Endothelial cell of umbilical vein (primary cell): ENCODE data around the gene GALNT2. TPM values are rescaled to one million over a fixed set of nuclear protein-coding genes. Genes with fewer than 3 reads are reported as not detected.

Source experiments
- BruUV-seq: library from RNA; stranded (reverse); fragments of 400-500 nt; replicated peaks from 2 replicates; lab custom pipeline; 2021; lab: Mats Ljungman, UMichigan
- CTCF ChIA-PET: fragments of 300-600, 350-600 bp; sonication (Branson Sonifier 250); formaldehyde crosslinking; loops from one replicate; lab custom pipeline; 2021; ENCODE audit warnings: antibody characterized with exemption, inconsistent platforms; lab: Charles Lee
- POLR2A ChIA-PET: fragments of 300-600, 350-600 bp; sonication (Branson Sonifier 250); formaldehyde crosslinking; loops from one replicate; lab custom pipeline; 2021; ENCODE audit warnings: antibody characterized with exemption, inconsistent platforms; lab: Charles Lee
- DNase-seq: peaks from one replicate; pipeline ENCODE4 v3.0.0-alpha.2; 2011; ENCODE audit warnings: low read depth, low spot score
- FAIRE-seq: peaks from 2 replicates; lab custom pipeline; 2011; peaks lifted over from hg19 to GRCh38; lab: Jason Lieb, UNC
- H2AFZ ChIP-seq: 2 replicates; pipeline ENCODE4 v1.6.0; 2012; ENCODE audit warnings: low read depth, low read length, control low read depth, inconsistent platforms
- H3K27ac ChIP-seq: 2 replicates; pipeline ENCODE4 v1.5.1; 2011; ENCODE audit warnings: low read depth, mild to moderate bottlenecking, control low read depth, low read length, moderate library complexity; ENCODE audit not compliant: insufficient read depth
- H3K27me3 ChIP-seq, 2 experiments: 2 replicates each; pipeline versions ENCODE4 v1.6.0 to v1.6.1; 2011; ENCODE audit warnings: low read length in 2 of 2, mixed read lengths in 1 of 2; ENCODE audit not compliant: control insufficient read depth in 2 of 2, insufficient read depth in 2 of 2
- H3K36me3 ChIP-seq, 2 experiments: 2 replicates in 1 of 2; 3 replicates in 1 of 2; pipeline ENCODE4 v1.5.1; 2011; ENCODE audit warnings: low read length in 2 of 2, mild to moderate bottlenecking in 1 of 2, moderate library complexity in 1 of 2; ENCODE audit not compliant: control insufficient read depth in 2 of 2, insufficient read depth in 2 of 2; ENCODE audit errors: extremely low read depth in 1 of 2
- H3K4me1 ChIP-seq: 3 replicates; pipeline ENCODE4 v1.5.1; 2011; ENCODE audit warnings: mild to moderate bottlenecking, low read length; ENCODE audit not compliant: control insufficient read depth, insufficient read depth; ENCODE audit errors: extremely low read depth
- H3K4me2 ChIP-seq: 2 replicates; pipeline ENCODE4 v1.6.1; 2011; ENCODE audit warnings: low read length, control low read depth, mixed read lengths; ENCODE audit not compliant: insufficient read depth
- H3K4me3 ChIP-seq, 3 experiments: fragments of 200-600 bp in 1 of 3; sonication (generic), shearing (Covaris generic) in 1 of 3; replicated peaks in 1 of 3; 2 replicates each; pipeline ENCODE4 v1.5.1; 2011 to 2016; ENCODE audit warnings: control low read depth in 3 of 3, low read length in 3 of 3, mild to moderate bottlenecking in 2 of 3, inconsistent platforms in 1 of 3, low read depth in 1 of 3, moderate library complexity in 1 of 3; ENCODE audit not compliant: insufficient read depth in 1 of 3
- H3K79me2 ChIP-seq: 2 replicates; pipeline ENCODE4 v1.6.0; 2012; ENCODE audit warnings: low read length, inconsistent platforms; ENCODE audit not compliant: control insufficient read depth, insufficient read depth
- H3K9ac ChIP-seq: replicated peaks from 2 replicates; pipeline ENCODE3; 2011; ENCODE audit warnings: low read length, control low read depth; ENCODE audit not compliant: insufficient read depth; ENCODE audit errors: extremely low read depth
- H3K9me1 ChIP-seq: replicated peaks from 3 replicates; pipeline ENCODE4 v1.6.0; 2011; ENCODE audit warnings: mild to moderate bottlenecking, low read length; ENCODE audit not compliant: control insufficient read depth, insufficient read depth; ENCODE audit errors: extremely low read depth
- H3K9me3 ChIP-seq: replicated peaks from 2 replicates; pipeline ENCODE4 v1.5.1; 2012; ENCODE audit warnings: low read length, inconsistent platforms; ENCODE audit not compliant: control insufficient read depth, insufficient read depth
- H4K20me1 ChIP-seq: replicated peaks from 2 replicates; pipeline ENCODE3; 2011; ENCODE audit warnings: mild to moderate bottlenecking, low read length; ENCODE audit not compliant: control insufficient read depth, insufficient read depth; ENCODE audit errors: extremely low read depth
- CTCF ChIP-seq, 2 donors: IDR thresholded peaks; 1 replicate in 1 of 2; 2 replicates in 1 of 2; pipeline ENCODE4 v1.5.1; 2011; ENCODE audit warnings: low read length in 2 of 2, mild to moderate bottlenecking in 2 of 2, moderate library complexity in 2 of 2, control low read depth in 1 of 2, inconsistent platforms in 1 of 2, low read depth in 1 of 2; ENCODE audit not compliant: insufficient read depth in 1 of 2; ENCODE audit errors: extremely low read depth in 1 of 2
- EZH2 ChIP-seq: IDR thresholded peaks from 2 replicates; pipeline ENCODE4 v1.6.1; 2012; ENCODE audit warnings: borderline replicate concordance, low read depth, mild to moderate bottlenecking, moderate library complexity, low read length, inconsistent platforms; ENCODE audit not compliant: severe bottlenecking
- FOS ChIP-seq: IDR thresholded peaks from 2 replicates; pipeline ENCODE4 v1.6.1; 2011; ENCODE audit warnings: mild to moderate bottlenecking, low read length, moderate library complexity, borderline replicate concordance; ENCODE audit not compliant: insufficient read depth
- GATA2 ChIP-seq: IDR thresholded peaks from 2 replicates; pipeline ENCODE4 v1.7.0; 2011; ENCODE audit warnings: low read depth, mild to moderate bottlenecking, moderate library complexity, mixed read lengths, low read length; ENCODE audit not compliant: insufficient read length, insufficient read depth
- JUN ChIP-seq: IDR thresholded peaks from 2 replicates; pipeline ENCODE4 v1.6.1; 2011; ENCODE audit warnings: borderline replicate concordance, low read depth; ENCODE audit not compliant: insufficient read length, insufficient read depth
- MAX ChIP-seq: IDR thresholded peaks from 2 replicates; pipeline ENCODE4 v1.6.1; 2011; ENCODE audit not compliant: insufficient read depth, insufficient read length
- MYC ChIP-seq: IDR thresholded peaks from one replicate; pipeline ENCODE4 v1.6.1; 2011; ENCODE audit warnings: mild to moderate bottlenecking, low read depth, low read length
- POLR2A ChIP-seq: IDR thresholded peaks from 2 replicates; pipeline ENCODE4 v1.6.1; 2012; ENCODE audit warnings: low read depth, mild to moderate bottlenecking, control low read depth, low read length
- POLR2AphosphoS5 ChIP-seq: IDR thresholded peaks from 2 replicates; pipeline ENCODE4 v1.6.1; 2012; ENCODE audit warnings: low read depth, mild to moderate bottlenecking, control low read depth, low read length, moderate library complexity; ENCODE audit not compliant: insufficient read depth
- dilution Hi-C: fragments of 300-500 bp; cut with MboI; formaldehyde crosslinking; loops from one replicate; pipeline ENCODE4 v1.15.0; 2019; ENCODE audit warnings: low sequenced_read_pairs; ENCODE audit not compliant: extremely low pct_ligation_motif_present
- intact Hi-C: fragments of 100-400 bp; cut with micrococcal nuclease; formaldehyde crosslinking; loops from one replicate; pipeline ENCODE4 v1.10.0; 2022
- polyA plus RNA-seq, 4 experiments: library from polyadenylated mRNA; depleted of rRNA in 3 of 4; stranded (reverse) in 3 of 4; unstranded in 1 of 4; fragments of >200 nt; gene quantifications; 2 replicates each; pipeline versions ENCODE4 v1.2.1 to v1.2.3, GENCODE V29; 2011 to 2012; ENCODE audit warnings: missing spikeins in 1 of 4
- total RNA-seq: library from RNA; stranded (reverse); gene quantifications from 2 replicates; pipeline ENCODE4 v1.2.3, GENCODE V29; 2021

GALNT2 gene
- total and polyA plus RNA-seq, 2 donors (not counting 3 experiments of a cell fraction or from before 2014, with no cell fraction given): 56.3 to 77.5 TPM

- POLR2A ChIA-PET: interaction anchor here (1.0 kb wide), 1 partner anchor 89 kb away, joined by 3 read pairs; no protein-coding TSS in a partner anchor
Observed at GRCh38 chr1:230224101-230224960, 157.3 kb downstream of the GALNT2 start.

More at GRCh38 chr1:230224101-230224960, 157.3 kb downstream of the GALNT2 start:
- Histone ChIP-seq H3K27ac (no peak overlapping the region), H3K9me1 (no peaks in the 10 kb centered on the region), H3K36me3 (no peaks in the 10 kb centered on the region), H3K79me2 (no peaks in the 10 kb centered on the region), H3K9ac (no peak overlapping the region), H4K20me1 (no peaks in the 10 kb centered on the region), H3K27me3 (no peaks in the 10 kb centered on the region), H3K9me3 (no peaks in the 10 kb centered on the region), H3K4me2 (no peak overlapping the region), H3K4me3 (no peak overlapping the region), H3K4me1 (no peaks in the 10 kb centered on the region), H2AFZ (no peak overlapping the region)
- no TSS peak for BruUV-seq
- no peak for FAIRE-seq
- CTCF ChIA-PET: interaction anchor here (1.0 to 2.0 kb wide), 3 partner anchors 9 to 158 kb away, joined by 4 to 8 read pairs (median 4); partner anchors contain the start of gene GALNT2
- intact Hi-C loops (no loop called here), dilution Hi-C loops (no loop called here)
- TF ChIP-seq MYC (no peak), POLR2AphosphoS5 (no peak), MAX (no peak), CTCF (IDR thresholded peaks at IDR 0.05; ENCODE audit: extremely low read depth in 1 of 2, insufficient read depth in 1 of 2, low read depth in 1 of 2, low read length in 2 of 2) (no peak), JUN (no peak), EZH2 (no peak), FOS (no peak), GATA2 (no peak), POLR2A (no peak)
- no peak for DNase-seq
